Fibroblast of lung (primary cell): Measurements from ENCODE around the gene SAG. TPM values are rescaled to one million over a fixed set of nuclear protein-coding genes. Genes with fewer than 3 reads are reported as not detected.

ENCODE experiments used
- DNase-seq, 2 donors: peaks; one replicate each; pipeline versions ENCODE4 v3.0.0 to v3.0.0-alpha.2; 2010; ENCODE audit warnings: low read depth in 2 of 2
- H2AFZ ChIP-seq: 2 replicates; pipeline ENCODE4 v1.5.1; 2012; ENCODE audit warnings: low read length, control low read depth, inconsistent platforms
- H3K27ac ChIP-seq: 2 replicates; pipeline ENCODE4 v1.5.1; 2011; ENCODE audit warnings: low read length, control low read depth; ENCODE audit not compliant: insufficient read depth
- H3K27me3 ChIP-seq: 2 replicates; pipeline ENCODE4 v1.5.1; 2011; ENCODE audit warnings: mild to moderate bottlenecking, low read length; ENCODE audit not compliant: control insufficient read depth, insufficient read depth
- H3K36me3 ChIP-seq: 2 replicates; pipeline ENCODE4 v1.5.1; 2011; ENCODE audit warnings: low read length; ENCODE audit not compliant: control insufficient read depth, insufficient read depth
- H3K4me1 ChIP-seq: 2 replicates; pipeline ENCODE4 v1.5.1; 2011; ENCODE audit warnings: low read length; ENCODE audit not compliant: control insufficient read depth, insufficient read depth; ENCODE audit errors: extremely low read depth
- H3K4me2 ChIP-seq: 2 replicates; pipeline ENCODE4 v1.5.1; 2011; ENCODE audit warnings: low read length, control low read depth; ENCODE audit not compliant: insufficient read depth; ENCODE audit errors: extremely low read depth
- H3K4me3 ChIP-seq, 4 experiments: fragments of 200-600 bp in 1 of 4; sonication (generic) in 1 of 4; replicated peaks in 1 of 4; 2 replicates each; pipeline ENCODE4 v1.5.1; 2011 to 2016; ENCODE audit warnings: low read length in 4 of 4, low read depth in 3 of 4, mild to moderate bottlenecking in 3 of 4, control low read depth in 2 of 4, inconsistent platforms in 1 of 4, mixed read lengths in 1 of 4; ENCODE audit not compliant: insufficient read depth in 1 of 4; ENCODE audit errors: control extremely low read depth in 1 of 4
- H3K79me2 ChIP-seq: 2 replicates; pipeline ENCODE4 v1.5.1; 2012; ENCODE audit warnings: mild to moderate bottlenecking, low read length, inconsistent platforms; ENCODE audit not compliant: control insufficient read depth, insufficient read depth
- H3K9ac ChIP-seq: 2 replicates; pipeline ENCODE4 v1.5.1; 2011; ENCODE audit warnings: mild to moderate bottlenecking, low read length, control low read depth; ENCODE audit not compliant: insufficient read depth
- H3K9me3 ChIP-seq: 2 replicates; pipeline ENCODE4 v1.5.1; 2012; ENCODE audit warnings: low read depth, low read length; ENCODE audit not compliant: control insufficient read depth, insufficient read depth
- H4K20me1 ChIP-seq: 2 replicates; pipeline ENCODE4 v1.5.1; 2011; ENCODE audit warnings: low read length; ENCODE audit not compliant: control insufficient read depth, insufficient read depth; ENCODE audit errors: extremely low read depth
- CTCF ChIP-seq, 2 donors: IDR thresholded peaks in 1 of 2; conservative IDR thresholded peaks in 1 of 2; 1 replicate in 1 of 2; 2 replicates in 1 of 2; pipeline ENCODE4 v1.5.1; 2011 to 2012; ENCODE audit warnings: low read length in 2 of 2, control low read depth in 1 of 2, inconsistent platforms in 1 of 2, low read depth in 1 of 2, mild to moderate bottlenecking in 1 of 2
- EZH2 ChIP-seq: IDR thresholded peaks from 2 replicates; pipeline ENCODE4 v1.5.1; 2012; ENCODE audit warnings: low read length, control low read depth, mild to moderate bottlenecking; ENCODE audit errors: missing control alignments
- polyA plus RNA-seq, 2 donors: library from polyadenylated mRNA; depleted of rRNA in 1 of 2; stranded (reverse) in 1 of 2; unstranded in 1 of 2; fragments of >200 nt; gene quantifications; 2 replicates each; pipeline ENCODE4 v1.2.1, GENCODE V29; 2011 to 2012; ENCODE audit warnings: missing spikeins in 1 of 2
- total RNA-seq: library from RNA; depleted of rRNA; stranded (reverse); fragments of >200 nt; gene quantifications from 2 replicates; pipeline ENCODE4 v1.2.1, GENCODE V29; 2014

SAG gene
- total and polyA plus RNA-seq, 2 donors (not counting 1 experiment from before 2014, with no cell fraction given), result not detected

- Histone ChIP-seq H4K20me1 (no peaks in the 10 kb centered on the region), H3K79me2 (no peaks in the 10 kb centered on the region), H3K9me3 (no peaks in the 10 kb centered on the region), H3K27ac (no peak overlapping the region), H3K36me3 (no peaks in the 10 kb centered on the region), H3K27me3 (peaks cover 3% of the 10 kb centered on the region), H3K4me2 (no peak overlapping the region), H3K4me3 (no peak overlapping the region), H3K4me1 (no peaks in the 10 kb centered on the region), H3K9ac (no peak overlapping the region), H2AFZ (no peak overlapping the region)
- no peak for TF ChIP-seq CTCF (conservative IDR thresholded peaks at IDR 0.05 in 1 of 2, IDR thresholded peaks at IDR 0.05 in 1 of 2; ENCODE audit: low read depth in 1 of 2, low read length in 2 of 2)
- TF ChIP-seq EZH2, result no peak
- DNase-seq, result no peak
Observed at GRCh38 chr2:233339427-233339826, 31.8 kb downstream of the SAG start.

GRCh38 chr2:233341296-233341695, 33.7 kb downstream of the SAG start:
- no peak overlapping the region for H2AFZ ChIP-seq
- no peak overlapping the region for H3K4me3 ChIP-seq
- no peaks in the 10 kb centered on the region for H3K4me1 ChIP-seq
- H4K20me1 ChIP-seq, result no peaks in the 10 kb centered on the region
- TF ChIP-seq CTCF (conservative IDR thresholded peaks at IDR 0.05 in 1 of 2, IDR thresholded peaks at IDR 0.05 in 1 of 2; ENCODE audit: low read depth in 1 of 2, low read length in 2 of 2) (no peak), EZH2 (no peak)
- H3K36me3 ChIP-seq, result no peaks in the 10 kb centered on the region
- no peak overlapping the region for H3K27ac ChIP-seq
- no peak for DNase-seq
- no peaks in the 10 kb centered on the region for H3K9me3 ChIP-seq
- H3K79me2 ChIP-seq, result no peaks in the 10 kb centered on the region
- no peak overlapping the region for H3K4me2 ChIP-seq
- H3K27me3 ChIP-seq, result peaks cover 3% of the 10 kb centered on the region
- no peak overlapping the region for H3K9ac ChIP-seq

- Histone ChIP-seq H3K27ac (no peak overlapping the region), H3K36me3 (no peaks in the 10 kb centered on the region), H3K4me2 (no peak overlapping the region), H3K9ac (no peak overlapping the region), H3K4me3 (no peak overlapping the region), H2AFZ (no peak overlapping the region), H4K20me1 (no peaks in the 10 kb centered on the region), H3K27me3 (peaks cover 5% of the 10 kb centered on the region), H3K4me1 (no peaks in the 10 kb centered on the region), H3K79me2 (no peaks in the 10 kb centered on the region), H3K9me3 (no peaks in the 10 kb centered on the region)
- TF ChIP-seq CTCF (conservative IDR thresholded peaks at IDR 0.05 in 1 of 2, IDR thresholded peaks at IDR 0.05 in 1 of 2; ENCODE audit: low read depth in 1 of 2, low read length in 2 of 2), result no peak
- no peak for DNase-seq
Observed at GRCh38 chr2:233342301-233342700, 34.7 kb downstream of the SAG start.
